Measurements from ENCODE around the gene RBFOX1. TPM values are rescaled to one million over a fixed set of nuclear protein-coding genes. Genes with fewer than 3 reads are reported as not detected.

Gene RBFOX1
- polyA plus RNA-seq, 5 donors, result 0.43 to 2.9 (median 0.80) TPM

DNA sequence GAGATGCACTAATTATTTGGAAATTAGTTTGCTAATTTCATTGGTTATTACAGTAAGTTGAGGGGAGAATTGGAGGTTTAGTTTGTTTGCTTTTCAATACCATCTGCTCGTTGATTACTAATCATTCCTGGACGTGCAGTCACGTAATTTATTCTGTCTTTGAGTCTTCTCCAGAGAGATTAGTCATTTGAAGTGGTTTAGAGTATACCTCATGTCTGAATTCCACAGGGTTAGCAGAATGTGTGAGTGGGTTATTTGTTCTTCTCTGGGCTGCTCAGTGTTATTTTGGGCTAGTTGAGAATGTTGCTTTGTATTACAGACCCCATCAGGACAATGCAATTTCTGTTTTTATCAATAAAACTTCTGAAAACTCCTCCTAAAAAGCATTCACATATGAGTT, 265.0 kb downstream of the RBFOX1 start:
- no peak for DNase-seq

DNA sequence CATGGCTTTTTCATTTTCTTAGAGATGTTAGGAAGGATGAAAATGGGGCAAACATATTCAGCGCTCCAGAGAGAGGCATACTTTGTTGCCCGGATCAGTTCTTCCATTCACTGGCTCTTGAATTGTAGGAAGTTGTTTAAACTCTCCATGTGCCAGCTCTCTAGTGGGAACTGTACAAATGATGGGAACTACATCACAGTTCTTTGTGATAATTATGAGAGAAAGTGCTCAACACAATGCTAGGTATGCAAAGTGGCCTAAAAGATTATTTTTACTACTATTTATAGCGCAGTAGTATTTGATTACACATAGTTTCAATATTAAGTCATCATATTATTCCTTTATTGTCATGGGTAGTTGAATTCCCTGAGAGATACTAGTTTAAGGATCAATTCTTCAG, 268.5 kb downstream of the RBFOX1 start:
- DNase-seq, result no peak

DNA sequence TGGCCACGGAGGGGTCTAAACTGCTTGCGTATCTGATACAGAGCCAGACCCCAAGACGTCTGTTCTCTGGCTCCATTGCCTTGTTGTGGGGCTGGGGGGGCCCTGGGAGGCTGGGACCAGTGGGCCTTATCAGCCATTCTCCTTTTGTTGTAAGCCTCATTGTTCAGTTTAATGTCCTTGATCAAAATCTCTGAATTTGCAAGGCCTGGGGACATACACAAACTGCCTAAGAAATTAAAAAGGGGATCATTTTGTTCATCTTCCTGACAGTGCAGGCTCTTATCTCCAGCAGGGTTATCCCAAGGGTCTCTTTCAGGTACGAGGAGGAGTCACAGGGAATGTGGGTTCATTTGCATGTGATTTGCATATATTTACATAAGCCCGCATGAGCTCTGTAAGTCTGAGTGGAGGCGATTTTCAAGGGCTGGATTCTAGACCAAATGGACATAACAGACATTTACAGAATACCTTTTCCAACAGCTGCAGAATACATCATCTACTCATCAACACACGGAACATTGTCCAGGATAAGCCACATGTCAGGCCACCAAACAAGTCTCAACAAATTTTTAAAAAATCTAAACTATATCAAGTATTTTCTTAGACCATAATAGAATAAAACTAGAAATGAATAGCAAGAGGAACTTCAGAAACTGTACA, 269.8 kb downstream of the RBFOX1 start:
- no peak for DNase-seq

DNA sequence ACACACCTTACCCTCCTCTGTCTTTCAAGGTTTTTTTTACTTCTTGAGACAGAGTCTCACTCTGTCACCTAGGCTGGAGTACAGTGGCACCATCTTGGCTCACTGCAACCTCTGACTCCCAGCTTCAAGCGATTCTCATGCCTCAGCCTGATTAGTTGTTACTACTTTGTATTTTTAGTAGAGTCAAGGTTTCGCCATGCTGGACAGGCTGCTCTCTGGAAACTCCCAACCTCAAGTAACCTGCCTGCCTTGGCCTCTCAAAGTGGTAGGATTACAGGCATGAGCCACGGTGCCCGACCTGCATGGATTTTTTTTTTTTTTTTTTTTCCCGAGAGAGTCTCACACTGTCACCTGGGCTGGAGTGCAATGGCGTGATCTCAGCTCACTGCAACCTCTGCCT, 273.2 kb downstream of the RBFOX1 start:
- DNase-seq, result no peak

DNA sequence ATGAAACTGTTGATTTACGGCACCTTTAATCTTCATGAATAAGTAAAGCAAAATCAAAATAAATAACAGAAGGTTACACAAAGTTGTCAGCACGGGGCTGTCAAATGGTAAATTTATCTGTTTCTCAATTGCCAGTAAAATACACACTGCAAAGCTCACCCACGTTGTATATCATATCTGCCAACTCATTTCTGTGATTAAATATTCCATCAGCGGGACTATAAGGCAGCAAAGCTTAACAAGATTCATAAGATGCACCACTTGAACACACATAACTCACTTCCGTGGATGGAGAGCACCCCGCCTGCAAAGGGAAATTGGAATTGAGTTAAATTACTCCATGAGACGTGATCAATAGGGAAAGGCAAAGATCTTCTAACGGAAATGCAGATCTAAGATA, 280.0 kb downstream of the RBFOX1 start:
- no peak for DNase-seq

DNA sequence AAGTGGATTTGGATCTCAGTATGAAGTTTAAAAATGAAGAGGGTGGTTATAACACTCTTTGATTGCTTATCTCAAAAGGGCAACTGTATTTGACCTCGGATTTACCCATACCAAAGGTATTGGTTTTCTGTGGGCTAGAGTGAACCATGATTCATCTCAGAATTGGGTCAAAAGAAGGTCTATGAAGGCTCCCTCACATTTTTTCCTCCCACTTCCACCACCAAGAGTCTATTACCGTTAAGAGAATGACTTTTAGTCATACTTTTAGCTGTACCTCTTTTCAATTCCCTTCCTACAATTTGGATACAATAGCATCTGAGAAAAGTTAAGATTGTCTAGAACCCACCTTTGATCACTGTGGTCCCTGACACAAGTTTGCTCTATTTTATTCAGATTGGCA, 280.9 kb downstream of the RBFOX1 start:
- DNase-seq, result no peak

DNA sequence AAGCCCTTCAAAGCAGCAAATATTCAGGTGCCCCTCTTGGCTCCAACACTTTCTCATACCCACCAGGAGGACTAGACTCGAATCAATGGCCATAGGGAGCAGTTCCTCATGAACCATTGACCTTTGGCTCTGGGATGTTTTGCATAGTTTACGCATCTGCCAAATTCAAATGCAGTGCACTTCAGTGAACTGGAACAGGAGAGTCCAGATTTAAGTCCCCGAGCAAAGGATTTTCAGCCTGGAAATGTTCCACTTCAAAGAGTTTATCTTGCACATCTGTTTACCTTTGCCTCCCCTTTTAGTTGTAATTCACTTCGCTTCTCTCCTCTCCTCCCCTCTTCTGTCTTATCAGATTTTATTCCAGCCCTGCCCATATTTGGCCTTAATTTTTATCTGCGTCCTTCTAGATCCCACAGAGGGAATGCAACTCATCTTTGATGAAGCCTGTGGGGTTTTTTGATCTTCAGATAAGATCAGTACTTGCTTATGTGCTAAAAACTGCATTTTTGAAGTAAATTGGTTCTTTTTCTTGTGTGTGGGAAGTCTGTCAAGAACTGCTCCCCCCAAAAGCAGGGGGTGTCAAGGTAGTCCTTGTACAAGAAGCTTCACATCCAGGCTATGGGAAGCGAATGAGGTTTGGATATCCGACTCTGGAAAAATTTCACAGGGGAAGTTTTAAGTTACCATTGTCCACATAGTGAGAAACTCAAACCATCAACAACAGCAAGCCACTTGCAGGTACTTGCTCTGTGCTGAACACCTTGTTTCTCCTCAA, 281.6 kb downstream of the RBFOX1 start:
- DNase-seq, result no peak

DNA sequence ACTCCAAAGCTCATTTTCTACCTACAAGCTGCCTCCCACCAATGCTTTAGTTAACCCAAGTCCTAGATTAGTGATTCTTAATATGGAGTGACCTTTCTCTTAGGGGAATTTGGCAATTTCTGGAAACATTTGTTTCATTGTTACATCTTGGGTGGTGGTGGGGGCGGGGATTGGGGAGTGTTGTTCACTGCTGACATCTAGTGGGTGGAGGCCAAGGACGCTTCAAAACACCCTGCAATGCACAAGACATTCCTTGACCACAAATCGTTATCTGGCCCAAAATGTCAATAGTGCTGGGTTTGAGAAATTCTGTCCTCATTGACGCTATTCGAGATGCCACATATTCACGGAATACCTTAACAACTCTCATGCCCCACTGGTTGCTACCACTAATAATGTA, 282.9 kb downstream of the RBFOX1 start:
- no peak for DNase-seq

DNA sequence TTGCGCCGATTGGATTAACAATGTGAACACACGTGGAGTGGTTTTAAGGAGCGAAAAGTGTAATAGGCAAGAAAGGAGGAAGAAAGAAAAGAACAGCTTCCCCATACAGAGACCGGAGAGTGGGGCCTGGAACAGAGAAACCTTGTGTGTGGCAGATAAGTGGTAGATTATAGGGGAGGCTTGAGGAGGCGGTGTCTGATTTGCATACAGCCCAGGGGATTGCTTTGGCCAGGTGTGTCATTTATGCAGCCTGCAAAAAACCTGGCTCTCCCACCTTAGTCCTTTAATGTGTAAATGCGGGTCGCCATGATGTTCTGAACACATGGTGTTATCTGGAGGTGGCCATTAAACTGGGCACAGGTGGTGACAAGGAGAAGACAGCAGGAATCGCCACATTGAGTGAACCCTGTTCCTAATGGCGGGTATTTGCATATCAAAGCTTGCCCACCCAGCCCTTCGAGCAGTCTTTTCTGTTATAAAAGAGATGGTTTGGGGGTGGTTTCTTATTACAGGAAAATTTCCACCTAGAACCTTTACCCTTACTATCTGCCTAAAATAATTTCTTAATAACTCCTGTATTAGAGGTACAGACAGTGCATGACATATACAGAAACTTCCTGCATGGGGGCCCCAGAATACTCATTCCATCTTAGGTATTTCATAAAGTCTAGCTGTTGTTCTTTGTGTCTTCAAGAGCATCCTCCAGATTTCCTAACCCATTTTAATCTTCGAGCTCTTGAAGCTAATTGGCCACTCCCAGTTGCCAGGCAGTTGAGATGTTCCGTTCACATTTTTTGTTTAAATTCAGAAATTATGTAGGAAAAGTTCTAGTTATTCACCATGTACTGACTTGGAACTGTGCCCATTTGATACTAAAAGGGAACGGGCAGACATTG, 292.5 kb downstream of the RBFOX1 start:
- DNase-seq, result no peak

DNA sequence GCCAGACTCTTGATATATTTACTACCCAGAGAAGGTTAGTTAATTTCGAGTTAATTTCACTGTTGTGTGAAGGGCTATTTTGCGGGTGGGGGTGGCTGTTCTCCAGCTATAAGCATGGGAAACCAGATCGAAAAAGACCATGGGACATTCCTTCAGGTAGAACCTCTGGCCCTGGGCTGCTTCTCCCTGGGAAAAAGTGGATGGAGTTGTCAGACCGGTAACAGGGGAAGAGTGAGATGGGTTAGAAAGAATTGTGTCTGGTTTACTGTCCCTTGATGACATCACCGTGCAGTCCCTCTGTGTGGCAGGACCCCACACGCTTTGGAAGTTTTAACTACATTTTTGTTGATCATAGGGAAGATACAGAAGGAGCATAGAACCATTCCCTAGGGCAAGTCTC, 296.3 kb downstream of the RBFOX1 start:
- DNase-seq, result no peak

DNA sequence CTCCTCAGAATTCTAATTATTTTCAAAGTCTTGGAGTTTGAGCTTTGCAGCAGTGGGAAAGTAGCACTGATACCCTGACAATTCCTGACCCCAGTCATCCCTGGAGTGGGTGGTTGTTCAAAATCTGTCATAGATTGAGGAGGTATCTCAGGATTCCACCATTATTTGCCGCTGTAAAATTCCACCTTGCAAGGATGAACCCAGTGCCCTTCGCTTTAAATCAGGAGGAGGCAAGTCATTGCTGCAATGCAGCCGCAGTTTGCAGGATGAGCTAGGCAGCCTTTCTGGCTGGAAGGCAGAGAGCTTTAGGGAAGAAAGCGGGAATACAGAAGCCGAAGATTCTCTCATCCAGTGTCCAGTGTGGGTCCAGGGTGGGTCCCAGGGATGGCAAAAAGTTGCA, 296.9 kb downstream of the RBFOX1 start:
- no peak for DNase-seq

DNA sequence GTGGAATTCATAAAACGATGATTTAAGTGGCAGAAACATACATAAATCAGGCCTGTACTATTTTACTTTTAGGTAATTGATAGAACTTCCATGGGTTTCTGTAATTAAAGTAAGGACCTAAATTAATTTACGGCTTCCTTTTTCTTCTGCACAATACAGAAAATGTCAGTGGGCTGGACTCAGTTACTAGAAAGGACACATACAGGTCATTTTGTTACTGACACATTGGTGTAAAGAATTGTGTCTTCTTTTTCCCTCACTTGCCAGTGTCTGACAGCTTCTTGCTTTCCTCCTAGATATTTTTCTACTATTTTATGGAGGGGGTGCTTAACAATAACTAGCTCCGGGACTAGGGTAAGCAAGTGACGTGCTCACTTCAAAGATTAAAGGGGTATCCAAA, 304.8 kb downstream of the RBFOX1 start:
- DNase-seq, result no peak

DNA sequence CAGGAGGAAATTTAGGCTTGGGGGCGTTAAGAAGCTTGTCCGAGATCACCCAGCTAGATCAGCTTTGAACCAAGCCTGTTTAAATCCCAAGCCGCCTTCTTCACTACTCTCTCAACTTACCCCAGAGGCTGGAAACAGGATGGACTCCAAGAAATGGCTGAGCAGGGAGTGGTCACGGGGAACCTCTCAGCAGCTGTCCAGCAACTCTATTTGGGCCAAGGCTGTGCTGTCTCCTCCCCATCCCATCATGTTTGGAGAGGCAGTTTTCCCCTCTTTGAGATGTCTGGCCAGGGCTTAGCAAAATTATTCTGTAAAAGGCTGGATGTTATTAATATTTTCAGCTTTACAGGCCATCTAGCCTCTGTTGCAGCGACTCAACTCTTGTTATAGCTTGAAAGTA, 305.7 kb downstream of the RBFOX1 start:
- DNase-seq, result no peak

DNA sequence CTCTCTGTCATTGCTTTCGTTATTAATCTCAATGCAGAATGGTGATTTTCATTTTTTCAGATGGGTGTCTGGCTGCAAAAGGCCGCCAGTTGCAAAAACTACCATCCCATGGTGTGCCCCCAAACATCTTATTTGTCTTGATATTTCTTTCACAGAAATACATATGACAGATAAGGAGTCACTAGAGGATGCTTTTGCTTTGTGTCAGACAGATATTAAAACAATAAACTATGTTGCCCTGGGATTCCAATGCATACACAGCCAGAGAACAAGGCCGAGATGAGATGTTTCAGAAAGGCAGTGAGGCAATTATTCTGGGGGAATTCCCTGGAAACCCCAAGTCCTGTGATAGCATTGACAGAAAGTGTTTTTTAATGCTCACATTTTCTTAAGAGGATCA, 307.7 kb downstream of the RBFOX1 start:
- no peak for DNase-seq

DNA sequence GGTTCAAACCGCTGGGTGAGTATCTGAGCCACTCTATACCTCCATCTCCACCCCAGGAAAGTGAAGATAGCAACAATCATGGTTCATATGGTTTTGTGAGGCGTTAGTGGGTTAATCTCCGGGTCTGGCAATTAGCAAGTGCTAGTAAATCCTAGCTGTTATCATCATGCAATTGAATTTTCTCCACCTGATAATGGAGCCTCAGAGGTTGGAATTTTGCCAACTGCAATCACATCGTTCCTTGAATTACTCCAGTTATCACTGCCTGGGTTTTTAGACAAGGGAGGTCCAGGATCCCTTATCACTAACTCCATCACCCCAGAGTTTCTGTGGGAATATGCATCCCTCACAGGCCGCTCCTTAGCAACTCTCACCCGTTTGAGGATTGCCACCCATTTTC, 311.5 kb downstream of the RBFOX1 start:
- DNase-seq, result no peak

DNA sequence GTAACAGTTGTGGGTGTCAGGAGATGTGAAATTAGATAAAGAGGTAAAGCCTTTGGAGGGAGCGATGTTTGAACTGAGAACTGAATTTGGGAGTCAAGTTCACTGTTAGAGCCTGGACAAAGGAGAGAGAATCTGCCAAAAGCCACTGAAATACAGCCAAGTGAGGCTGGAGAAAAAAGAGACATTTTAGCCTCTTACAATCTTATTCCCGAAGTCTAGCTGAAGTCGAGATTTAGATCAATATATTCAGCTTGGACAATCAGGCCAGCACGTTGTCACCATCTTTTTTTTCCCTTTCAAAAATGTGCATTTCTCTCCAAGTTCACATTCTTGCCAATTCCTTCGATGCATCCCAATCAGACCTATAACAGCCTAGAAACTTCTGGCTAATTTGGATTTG, 312.2 kb downstream of the RBFOX1 start:
- DNase-seq, result no peak

DNA sequence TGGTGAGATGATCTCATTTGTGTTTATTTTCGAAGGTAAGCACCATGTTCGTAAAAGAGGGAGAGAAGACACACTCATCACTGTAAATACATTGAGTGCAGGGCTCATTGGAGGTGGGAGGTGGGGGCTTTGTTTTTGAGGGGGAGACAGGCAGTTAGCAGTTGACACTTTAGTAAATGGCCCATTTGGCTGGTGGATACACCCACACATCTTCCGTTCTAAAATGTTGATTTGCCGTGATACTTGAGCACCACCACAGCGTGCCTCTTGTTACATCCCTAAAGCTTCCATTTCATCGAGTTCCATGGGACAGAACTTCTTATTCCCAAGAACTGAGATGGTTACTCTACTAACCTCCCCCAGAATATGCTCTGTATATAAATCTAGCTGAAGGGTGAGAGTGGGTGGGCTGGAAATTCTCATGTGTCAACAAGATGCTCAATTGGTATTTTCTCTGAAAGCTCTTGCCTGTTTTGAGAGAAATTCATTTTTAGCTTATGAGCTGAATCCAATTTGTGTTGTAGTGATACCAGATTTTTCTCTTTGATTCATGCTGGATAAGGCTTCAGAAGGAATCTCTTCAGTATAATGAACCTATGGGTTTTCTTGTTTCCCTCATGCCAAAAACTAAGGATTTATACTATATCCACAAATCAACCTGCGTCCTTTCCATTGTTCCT, 314.3 kb downstream of the RBFOX1 start:
- no peak for DNase-seq

DNA sequence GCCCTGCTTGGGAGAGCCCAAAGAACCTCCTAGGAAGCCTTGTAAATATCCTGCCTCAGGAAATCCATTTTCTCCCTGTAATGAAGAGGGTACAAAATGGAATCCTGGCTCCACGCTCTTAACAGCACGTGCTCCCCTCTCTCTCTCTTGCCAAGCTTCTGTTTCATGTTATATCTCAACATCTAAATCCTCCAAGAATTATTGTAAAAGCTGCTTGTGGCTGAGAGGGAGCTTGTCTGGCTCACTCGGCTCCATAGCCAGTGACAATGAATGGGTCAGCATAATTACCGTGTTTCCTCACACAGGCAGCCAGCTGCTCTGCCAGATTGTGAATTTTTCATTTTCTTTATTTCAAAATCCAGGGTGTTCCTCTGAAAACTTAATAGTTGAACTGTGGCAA, 317.8 kb downstream of the RBFOX1 start:
- DNase-seq, result no peak

DNA sequence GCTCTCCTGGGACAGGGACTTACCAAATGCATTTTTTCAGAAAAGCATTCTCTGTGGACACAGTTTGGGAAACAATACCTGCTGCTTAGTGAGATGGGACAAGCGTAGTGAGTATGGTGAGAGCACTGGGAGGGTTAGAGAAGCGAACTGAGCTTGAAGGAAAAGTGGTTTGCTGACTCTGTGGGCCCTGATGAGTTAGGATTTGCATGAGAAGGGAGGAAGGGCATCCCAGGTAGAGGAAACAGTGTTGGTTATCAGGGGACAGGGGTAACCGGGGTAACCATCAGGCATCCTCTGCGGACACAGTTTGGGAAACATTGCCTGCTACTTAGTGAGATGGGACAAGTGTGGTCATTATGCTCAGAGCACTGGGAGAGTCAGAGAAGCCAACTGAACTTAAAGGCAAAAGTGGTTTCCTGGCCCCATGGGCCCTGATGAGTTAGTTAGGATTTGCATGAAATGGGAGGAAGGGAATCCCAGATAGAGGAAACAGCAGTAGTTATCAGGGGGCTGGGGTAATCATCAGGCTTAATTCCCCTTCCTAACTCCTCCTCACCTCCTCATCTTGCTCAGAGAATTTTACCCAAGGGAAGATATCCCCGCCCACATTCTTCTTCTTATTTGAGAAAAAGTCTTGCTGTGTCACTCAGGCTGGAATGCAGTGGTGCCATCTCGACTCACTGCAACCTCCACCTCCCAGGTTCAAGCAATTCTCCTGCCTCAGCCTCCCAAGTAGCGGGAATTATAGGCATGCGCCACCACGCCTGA, 319.3 kb downstream of the RBFOX1 start:
- no peak for DNase-seq

DNA sequence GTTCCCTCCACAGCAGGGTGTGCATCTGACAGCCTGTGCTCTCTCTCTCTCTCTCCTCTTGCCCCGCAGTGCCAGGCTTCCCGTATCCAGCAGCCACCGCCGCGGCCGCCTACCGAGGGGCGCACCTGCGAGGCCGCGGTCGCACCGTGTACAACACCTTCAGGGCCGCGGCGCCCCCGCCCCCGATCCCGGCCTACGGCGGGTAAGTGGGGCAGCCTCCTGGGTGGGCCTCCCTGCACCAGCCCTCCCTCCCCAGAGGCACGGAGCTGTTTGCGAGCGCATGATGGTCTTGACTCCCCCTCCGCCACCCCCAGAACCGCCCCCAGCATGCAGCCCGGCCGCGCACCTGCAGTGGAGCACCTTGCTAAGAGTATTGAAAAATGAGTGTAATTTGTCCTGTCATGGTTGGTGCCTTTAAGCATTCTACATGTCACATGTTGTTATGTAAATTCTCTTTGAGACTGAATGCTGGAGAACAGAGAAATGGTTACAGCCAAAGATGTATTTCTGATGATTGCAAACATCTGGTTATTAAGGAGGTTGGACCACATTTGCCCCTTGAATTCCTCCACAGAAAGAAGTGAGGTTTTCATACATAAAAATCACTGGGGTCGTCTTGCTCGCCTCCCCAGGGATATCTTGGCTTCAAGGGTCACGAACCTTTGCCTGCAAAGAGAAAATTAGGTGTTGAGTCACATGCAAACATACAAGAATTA, 321.3 kb downstream of the RBFOX1 start:
- DNase-seq, result no peak

DNA sequence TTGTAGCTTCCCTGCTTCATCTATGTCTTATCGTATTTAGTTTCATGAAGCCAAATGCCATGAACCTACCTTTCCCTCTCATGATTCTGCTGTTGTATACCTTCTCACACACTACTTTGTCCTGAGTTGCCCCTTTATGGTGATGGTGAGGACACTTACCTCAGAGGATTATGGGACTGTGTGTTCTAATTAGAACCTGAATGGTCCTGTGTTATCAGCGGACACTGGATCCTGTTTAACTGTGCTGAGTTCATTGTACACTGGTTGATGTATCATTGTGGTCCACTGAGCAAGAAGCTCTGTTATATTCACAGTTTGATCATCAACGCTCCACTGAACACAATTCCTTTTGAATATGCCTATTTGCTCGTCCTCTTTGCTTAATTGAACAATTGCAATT, 343.0 kb downstream of the RBFOX1 start:
- no peak for DNase-seq
